NCI-H1092 treated with DMSO at 0.1 percent for 48 hours (cell line): ENCODE measurements around the gene CLDN14.

Source experiments
- DNase-seq: peaks from one replicate; lab custom pipeline; 2025; lab: John Stamatoyannopoulos, UW

The CLDN14 gene

GRCh38 chr21:36433059-36433709 lies 46.7 kb downstream of the CLDN14 start:
- no peak for DNase-seq

- DNase-seq: no peak
Measured at GRCh38 chr21:36431252-36431651, 48.7 kb downstream of the CLDN14 start.

GRCh38 chr21:36430841-36431240 lies 49.1 kb downstream of the CLDN14 start:
- DNase-seq: no peak

GRCh38 chr21:36429947-36430546 lies 49.9 kb downstream of the CLDN14 start:
- DNase-seq: no peak

- peak; percentile 54 for DNase-seq
Measured at GRCh38 chr21:36428761-36429432, 51.0 kb downstream of the CLDN14 start.

GRCh38 chr21:36427502-36427901 lies 52.4 kb downstream of the CLDN14 start:
- DNase-seq: no peak

GRCh38 chr21:36425286-36425685 lies 54.6 kb downstream of the CLDN14 start:
- no peak for DNase-seq

GRCh38 chr21:36424592-36424991 lies 55.3 kb downstream of the CLDN14 start:
- DNase-seq: no peak

- no peak for DNase-seq
Measured at GRCh38 chr21:36423771-36424433, 56.0 kb downstream of the CLDN14 start.

- DNase-seq: peak; percentile 13
Measured at GRCh38 chr21:36422279-36423098, 57.4 kb downstream of the CLDN14 start.

GRCh38 chr21:36420571-36421339 lies 59.2 kb downstream of the CLDN14 start:
- no peak for DNase-seq

- peak; percentile 78 for DNase-seq
Measured at GRCh38 chr21:36419996-36420395, 59.9 kb downstream of the CLDN14 start.

GRCh38 chr21:36419241-36419640 lies 60.7 kb downstream of the CLDN14 start:
- DNase-seq: no peak

- no peak for DNase-seq
Measured at GRCh38 chr21:36415375-36415774, 64.5 kb downstream of the CLDN14 start.

GRCh38 chr21:36412916-36413315 lies 67.0 kb downstream of the CLDN14 start:
- DNase-seq: no peak

- no peak for DNase-seq
Measured at GRCh38 chr21:36411301-36411700, 68.6 kb downstream of the CLDN14 start.
